ENCODE data around the gene ARID5B.

DNA sequence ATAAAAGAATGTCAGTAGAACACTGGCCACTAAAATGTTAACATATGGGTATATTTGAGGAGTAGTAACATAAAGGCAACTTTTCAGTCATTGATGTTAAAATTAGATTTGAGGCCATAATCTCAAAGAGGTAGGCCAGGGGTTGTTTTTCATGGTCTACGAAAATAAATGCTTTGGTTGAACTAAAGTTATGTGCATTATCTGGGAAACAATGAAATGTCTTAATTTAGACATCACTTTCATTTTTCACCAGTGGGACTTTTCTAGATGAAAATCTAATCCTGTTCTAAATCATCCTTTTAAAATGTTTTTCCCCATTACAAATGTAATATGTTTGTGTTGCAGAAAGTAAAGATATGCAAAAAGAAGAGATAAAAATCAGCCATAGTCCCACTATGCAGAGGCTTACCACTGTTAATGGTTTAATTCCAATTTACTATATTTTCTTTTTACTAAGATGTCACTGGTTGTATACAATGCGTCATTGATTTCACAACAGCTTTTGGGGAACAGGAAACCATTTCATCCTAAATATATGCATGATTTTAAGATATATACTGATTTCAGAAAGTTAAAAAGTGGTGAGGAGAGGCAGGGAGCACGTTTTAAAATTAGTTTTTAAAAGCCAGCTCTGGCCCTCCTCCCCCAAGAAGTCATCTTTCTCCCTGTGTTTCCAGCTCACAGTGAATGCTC lies 64.3 kb downstream of the ARID5B start:
- TF ChIP-seq CTCF (IDR thresholded peaks at IDR 0.05), result no peak
- no peak for TF ChIP-seq EZH2 (IDR thresholded peaks at IDR 0.05; ENCODE audit: borderline replicate concordance, insufficient read depth, low read depth, low read length, poor library complexity, severe bottlenecking)

Data from B cell (primary cell).